ENCODE measurements around the gene GATAD2B.
A peak's percentile ranks its signal among the peaks of the same experiment; 100 is the strongest.

Gene GATAD2B

GRCh38 chr1:153880962-153881361 is 41.8 kb downstream of the GATAD2B start:
- no peak for TF ChIP-seq CTCF (IDR thresholded peaks at IDR 0.05; ENCODE audit: low read depth, low read length)
- peak; percentile 75 for DNase-seq (ENCODE audit: extremely low read depth, low read depth)

- no peak for TF ChIP-seq CTCF (IDR thresholded peaks at IDR 0.05; ENCODE audit: low read depth, low read length)
These were observed 42.7 kb downstream of the GATAD2B start for GRCh38 chr1:153880024-153880423.

GRCh38 chr1:153877112-153877511 is 45.7 kb downstream of the GATAD2B start:
- TF ChIP-seq CTCF (IDR thresholded peaks at IDR 0.05; ENCODE audit: low read depth, low read length) = no peak
- DNase-seq (ENCODE audit: extremely low read depth, low read depth) = no peak

More at GRCh38 chr1:153880024-153880423, 42.7 kb downstream of the GATAD2B start:
- DNase-seq (ENCODE audit: extremely low read depth, low read depth) = no peak

GRCh38 chr1:153872934-153873333 is 49.8 kb downstream of the GATAD2B start:
- DNase-seq (ENCODE audit: extremely low read depth, low read depth) = no peak
- TF ChIP-seq CTCF (IDR thresholded peaks at IDR 0.05; ENCODE audit: low read depth, low read length) = no peak

DNA sequence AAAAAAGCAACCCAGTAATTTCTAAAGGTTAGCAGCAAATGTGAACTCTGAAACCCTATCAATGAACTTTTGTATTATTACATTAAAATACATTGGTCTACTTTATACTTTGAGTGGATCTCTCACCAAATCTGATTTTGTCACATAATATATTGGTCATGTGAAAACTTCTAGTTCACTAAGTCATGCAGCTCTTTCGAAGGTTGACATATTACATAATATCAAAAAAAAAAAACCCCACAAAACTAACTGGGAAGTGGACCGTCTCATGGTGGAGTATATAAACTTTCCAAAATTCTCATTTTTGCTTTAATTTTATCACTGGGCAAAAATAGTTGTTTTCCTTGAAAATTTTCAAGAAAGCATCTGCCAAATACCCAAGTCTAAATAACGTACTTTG is 50.4 kb downstream of the GATAD2B start:
- no peak for TF ChIP-seq CTCF (IDR thresholded peaks at IDR 0.05; ENCODE audit: low read depth, low read length)
- no peak for DNase-seq (ENCODE audit: extremely low read depth, low read depth)

GRCh38 chr1:153869486-153869885 is 53.3 kb downstream of the GATAD2B start:
- TF ChIP-seq CTCF (IDR thresholded peaks at IDR 0.05; ENCODE audit: low read depth, low read length) = no peak
- no peak for DNase-seq (ENCODE audit: extremely low read depth, low read depth)

- DNase-seq (ENCODE audit: extremely low read depth, low read depth) = peak; percentile 28
- no peak for TF ChIP-seq CTCF (IDR thresholded peaks at IDR 0.05; ENCODE audit: low read depth, low read length)
These were observed 56.5 kb downstream of the GATAD2B start for GRCh38 chr1:153866045-153866850.
